H1 (cell line): ENCODE results near the gene HYAL4. TPM values are rescaled to one million over a fixed set of nuclear protein-coding genes. Genes with fewer than 3 reads are reported as not detected.

ENCODE experiments used
- CTCF ChIA-PET: fragments of 300-600 bp; sonication (Branson Sonifier 250); formaldehyde crosslinking; loops from one replicate; lab custom pipeline; 2021; ENCODE audit not compliant: partially characterized antibody; lab: Charles Lee
- POLR2A ChIA-PET: fragments of 300-600 bp; sonication (Branson Sonifier 250); formaldehyde crosslinking; loops from one replicate; lab custom pipeline; 2021; ENCODE audit warnings: inconsistent platforms; ENCODE audit not compliant: partially characterized antibody; lab: Charles Lee
- DNase-seq, 2 experiments: peaks; one replicate each; pipeline versions ENCODE4 v3.0.0 to v3.0.0-alpha.2; 2010 to 2022; ENCODE audit warnings: low spot score in 2 of 2, low read depth in 1 of 2, mixed read lengths in 1 of 2
- FAIRE-seq: peaks from 2 replicates; lab custom pipeline; 2011; peaks lifted over from hg19 to GRCh38; lab: Jason Lieb, UNC
- H2AFZ ChIP-seq: 2 replicates; pipeline ENCODE4 v1.8.1; 2012; ENCODE audit warnings: low read length, inconsistent platforms
- H2AK5ac ChIP-seq: 2 replicates; pipeline ENCODE4 v1.6.1; 2013; ENCODE audit warnings: low read depth, low read length
- H2BK120ac ChIP-seq: replicated peaks from 2 replicates; pipeline ENCODE3; 2013; ENCODE audit warnings: low read depth, low read length, inconsistent platforms
- H2BK12ac ChIP-seq: 2 replicates; pipeline ENCODE4 v1.6.1; 2013; ENCODE audit warnings: low read depth, low read length
- H2BK15ac ChIP-seq: 2 replicates; pipeline ENCODE4 v1.6.1; 2013; ENCODE audit warnings: low read length
- H2BK20ac ChIP-seq: 2 replicates; pipeline ENCODE4 v1.6.1; 2013; ENCODE audit warnings: low read length
- H2BK5ac ChIP-seq: 2 replicates; pipeline ENCODE4 v1.6.1; 2013; ENCODE audit warnings: low read depth, low read length
- H3K14ac ChIP-seq: 2 replicates; pipeline ENCODE4 v1.6.1; 2013; ENCODE audit warnings: inconsistent platforms; ENCODE audit not compliant: insufficient read length
- H3K18ac ChIP-seq: 2 replicates; pipeline ENCODE4 v1.6.1; 2013; ENCODE audit warnings: low read length; ENCODE audit errors: extremely low read depth
- H3K23ac ChIP-seq: 2 replicates; pipeline ENCODE4 v1.6.1; 2013; ENCODE audit warnings: inconsistent platforms; ENCODE audit not compliant: insufficient read length
- H3K23me2 ChIP-seq: 2 replicates; pipeline ENCODE4 v1.6.1; 2013; ENCODE audit warnings: low read depth, low read length
- H3K27ac ChIP-seq: 2 replicates; pipeline ENCODE4 v1.6.1; 2011; ENCODE audit warnings: low read depth, low read length, inconsistent platforms
- H3K27me3 ChIP-seq, 4 experiments: replicated peaks in 1 of 4; 1 replicate in 1 of 4; 2 replicates in 3 of 4; pipeline versions ENCODE4 v1.6.1 to v1.8.1; 2011 to 2013; ENCODE audit warnings: low read length in 3 of 4, mild to moderate bottlenecking in 3 of 4, inconsistent platforms in 2 of 4, mixed read lengths in 2 of 4, moderate library complexity in 1 of 4; ENCODE audit not compliant: control insufficient read depth in 3 of 4, insufficient read depth in 3 of 4; ENCODE audit errors: extremely low read depth in 1 of 4
- H3K36me3 ChIP-seq, 4 experiments: 2 replicates each; pipeline versions ENCODE4 v1.6.1 to v1.8.1; 2011 to 2013; ENCODE audit warnings: mild to moderate bottlenecking in 4 of 4, low read length in 3 of 4, moderate library complexity in 2 of 4, control low read depth in 1 of 4, inconsistent platforms in 1 of 4; ENCODE audit not compliant: insufficient read depth in 4 of 4, control insufficient read depth in 2 of 4
- H3K4ac ChIP-seq: replicated peaks from 2 replicates; pipeline ENCODE3; 2013; ENCODE audit warnings: low read length, low read depth, mixed read lengths, inconsistent platforms; ENCODE audit not compliant: insufficient read length
- H3K4me1 ChIP-seq, 4 experiments: replicated peaks in 1 of 4; 1 replicate in 1 of 4; 2 replicates in 3 of 4; pipeline versions ENCODE4 v1.6.1 to v1.8.1; 2011 to 2013; ENCODE audit warnings: low read length in 3 of 4, inconsistent platforms in 2 of 4, mixed read lengths in 1 of 4; ENCODE audit not compliant: insufficient read depth in 4 of 4, control insufficient read depth in 3 of 4
- H3K4me2 ChIP-seq, 2 experiments: 2 replicates each; pipeline versions ENCODE4 v1.6.1 to v1.8.1; 2011 to 2013; ENCODE audit warnings: low read depth in 2 of 2, low read length in 2 of 2, control low read depth in 1 of 2, inconsistent platforms in 1 of 2, mild to moderate bottlenecking in 1 of 2; ENCODE audit not compliant: insufficient read depth in 1 of 2
- H3K4me3 ChIP-seq, 4 experiments: fragments of 200-600, 300-600 bp in 1 of 4; sonication (generic), shearing (Covaris generic), sonication (Bioruptor Twin) in 1 of 4; 2 replicates each; pipeline versions ENCODE4 v1.5.1 to v1.8.1; 2011 to 2016; ENCODE audit warnings: low read length in 4 of 4, low read depth in 3 of 4, control low read depth in 2 of 4, inconsistent platforms in 2 of 4, mild to moderate bottlenecking in 2 of 4, mixed read lengths in 1 of 4, moderate library complexity in 1 of 4; ENCODE audit not compliant: insufficient read depth in 2 of 4; ENCODE audit errors: extremely low read depth in 1 of 4
- H3K56ac ChIP-seq: replicated peaks from 2 replicates; pipeline ENCODE3; 2013; ENCODE audit warnings: low read depth, mild to moderate bottlenecking, mixed read lengths, low read length, inconsistent platforms; ENCODE audit not compliant: insufficient read length
- H3K79me1 ChIP-seq: 2 replicates; pipeline ENCODE4 v1.6.1; 2013; ENCODE audit warnings: low read depth, low read length, control low read depth
- H3K79me2 ChIP-seq, 2 experiments: 2 replicates each; pipeline versions ENCODE4 v1.6.1 to v1.8.1; 2012 to 2013; ENCODE audit warnings: low read length in 2 of 2, mild to moderate bottlenecking in 2 of 2, inconsistent platforms in 1 of 2; ENCODE audit not compliant: insufficient read depth in 2 of 2, control insufficient read depth in 1 of 2
- H3K9ac ChIP-seq, 4 experiments: replicated peaks in 1 of 4; 1 replicate in 1 of 4; 2 replicates in 3 of 4; pipeline versions ENCODE4 v1.6.1 to v1.8.1; 2011 to 2013; ENCODE audit warnings: low read depth in 3 of 4, low read length in 3 of 4, control low read depth in 2 of 4, mild to moderate bottlenecking in 2 of 4, moderate library complexity in 2 of 4, inconsistent platforms in 1 of 4; ENCODE audit errors: extremely low read depth in 1 of 4
- H3K9me3 ChIP-seq, 2 experiments: 2 replicates each; pipeline versions ENCODE4 v1.6.1 to v1.8.1; 2012 to 2013; ENCODE audit warnings: mild to moderate bottlenecking in 2 of 2, moderate library complexity in 2 of 2, control low read depth in 1 of 2, inconsistent platforms in 1 of 2, low read depth in 1 of 2, low read length in 1 of 2, mixed read lengths in 1 of 2; ENCODE audit not compliant: insufficient read depth in 2 of 2
- H4K20me1 ChIP-seq, 2 experiments: replicated peaks in 1 of 2; 2 replicates each; pipeline versions ENCODE3 to v1.8.1; 2011 to 2013; ENCODE audit warnings: inconsistent platforms in 2 of 2, low read length in 2 of 2, mild to moderate bottlenecking in 1 of 2; ENCODE audit not compliant: insufficient read depth in 2 of 2, control insufficient read depth in 1 of 2
- H4K5ac ChIP-seq: 2 replicates; pipeline ENCODE4 v1.6.1; 2013; ENCODE audit warnings: low read length, low read depth, mixed read lengths, inconsistent platforms; ENCODE audit not compliant: insufficient read length
- H4K8ac ChIP-seq: 2 replicates; pipeline ENCODE4 v1.8.0; 2013; ENCODE audit warnings: mild to moderate bottlenecking, moderate library complexity, low read length, inconsistent platforms; ENCODE audit not compliant: insufficient read depth; ENCODE audit errors: extremely low read depth
- H4K91ac ChIP-seq: replicated peaks from 2 replicates; pipeline ENCODE3; 2013; ENCODE audit warnings: low read length, mixed read lengths, inconsistent platforms; ENCODE audit not compliant: insufficient read length
- BRCA1 ChIP-seq: IDR thresholded peaks from 2 replicates; pipeline ENCODE4 v1.6.1; 2012; ENCODE audit warnings: low read depth, low read length, improper control_type of control experiment
- CHD1 ChIP-seq: IDR thresholded peaks from 2 replicates; pipeline ENCODE4 v1.6.1; 2012; ENCODE audit warnings: low read depth, low read length, improper control_type of control experiment
- GTF2F1 ChIP-seq: IDR thresholded peaks from 2 replicates; pipeline ENCODE4 v1.6.1; 2012; ENCODE audit warnings: low read depth, low read length, improper control_type of control experiment, borderline replicate concordance
- KDM4A ChIP-seq: IDR thresholded peaks from one replicate; pipeline ENCODE4 v1.7.1; 2012; ENCODE audit warnings: low read depth, mild to moderate bottlenecking, moderate library complexity, low read length, inconsistent platforms; ENCODE audit not compliant: severe bottlenecking
- RAD21 ChIP-seq, 2 experiments: IDR thresholded peaks in 1 of 2; conservative IDR thresholded peaks in 1 of 2; 2 replicates each; pipeline ENCODE4 v1.6.1; 2011; ENCODE audit warnings: low read depth in 2 of 2, low read length in 2 of 2, improper control_type of control experiment in 1 of 2, inconsistent platforms in 1 of 2, mild to moderate bottlenecking in 1 of 2, moderate library complexity in 1 of 2
- SP1 ChIP-seq: IDR thresholded peaks from 2 replicates; pipeline ENCODE4 v1.6.1; 2011; ENCODE audit warnings: low read depth, low read length
- YY1 ChIP-seq: IDR thresholded peaks from 2 replicates; pipeline ENCODE4 v1.6.1; 2011; ENCODE audit warnings: low read depth, mild to moderate bottlenecking, low read length
- WGBS, 2 experiments: shearing (Covaris generic) in 1 of 2; methylation state at CpG; one replicate each; pipeline versions ENCODE4 v1.1.6 to v1.1.7; 2013 to 2015; ENCODE audit warnings: low lambda C conversion rate in 2 of 2, mixed read lengths in 2 of 2, inconsistent platforms in 1 of 2, low coverage in 1 of 2, missing lambda C conversion rate in 1 of 2; ENCODE audit not compliant: insufficient replicate concordance in 2 of 2, insufficient coverage in 1 of 2, insufficient read length in 1 of 2; ENCODE audit errors: extremely low coverage in 1 of 2, missing lambda C conversion rate in 1 of 2; 5-methylcytosine and 5-hydroxymethylcytosine counted together
- polyA plus RNA-seq, 7 experiments: library from polyadenylated mRNA; depleted of rRNA in 3 of 7; stranded (reverse) in 5 of 7; unstranded in 2 of 7; fragments of >200 nt in 5 of 7; fragments of 200-250 nt in 2 of 7; gene quantifications; 1 replicate in 5 of 7; 2 replicates in 1 of 7; 4 replicates in 1 of 7; pipeline versions ENCODE4 v1.2.1 to v1.2.3, GENCODE V29; 2011 to 2013; ENCODE audit warnings: missing spikeins in 2 of 7, mixed read lengths in 2 of 7
- total RNA-seq: library from RNA; stranded (reverse); fragmentation: NEBNext Ultra II Directional; extraction: Animal tissue kit (Norgen Biotek cat#: 25700); gene quantifications from 2 replicates; pipeline ENCODE4 v1.2.1, GENCODE V29; 2021
- TF ChIP-seq, protein P1 (sequence below), 3 experiments: IDR thresholded peaks; 1 replicate in 2 of 3; 2 replicates in 1 of 3; pipeline versions ENCODE4 v1.5.1 to v1.6.1; 2011; ENCODE audit warnings: low read length in 3 of 3, mild to moderate bottlenecking in 3 of 3, inconsistent platforms in 2 of 3, low read depth in 1 of 3, moderate library complexity in 1 of 3; ENCODE audit not compliant: insufficient read depth in 1 of 3; ENCODE audit errors: control extremely low read depth in 1 of 3

Gene HYAL4
- total and polyA plus RNA-seq, 2 of the 8 experiments (the other 6 are each of a cell fraction or from before 2014, with no cell fraction given), result not detected

DNA sequence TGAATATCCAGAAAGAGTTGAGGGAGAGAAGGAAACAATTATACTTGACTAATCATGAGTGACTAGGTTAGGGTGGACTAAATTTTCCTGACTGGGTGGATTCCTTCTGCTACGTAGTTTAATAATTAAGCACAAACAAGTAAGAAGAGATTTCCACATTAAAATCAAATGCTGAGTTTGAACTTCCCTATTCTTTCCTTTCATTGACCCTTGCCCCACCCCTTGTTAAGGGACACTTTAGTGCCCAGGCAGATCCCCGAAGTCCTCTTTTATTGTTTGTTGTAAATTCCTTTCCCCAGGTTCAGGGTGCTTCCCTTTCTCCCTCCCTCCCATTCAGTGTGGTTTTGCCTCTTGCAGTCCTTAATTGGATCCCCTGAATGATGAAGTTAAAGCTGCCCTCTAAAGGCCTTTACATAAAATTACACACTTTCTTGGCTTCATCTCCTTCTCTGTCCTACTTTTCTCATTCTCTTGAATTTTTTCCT, 71.3 kb downstream of the HYAL4 start:
- H3K4me3 ChIP-seq, result no peak overlapping the region; a peak in 1 of 8 replicates
- H4K5ac ChIP-seq, result no peak overlapping the region
- H3K4me2 ChIP-seq, result no peak overlapping the region
- no peak overlapping the region for H2AK5ac ChIP-seq
- no peaks in the 10 kb centered on the region for H3K9me3 ChIP-seq
- no peaks in the 10 kb centered on the region for H3K79me1 ChIP-seq
- no peaks in the 10 kb centered on the region for H4K20me1 ChIP-seq
- no peak overlapping the region for H3K27ac ChIP-seq
- H2BK20ac ChIP-seq, result no peak overlapping the region
- H2BK12ac ChIP-seq, result no peak overlapping the region
- H3K18ac ChIP-seq, result no peak overlapping the region
- FAIRE-seq (peak; percentile 81), DNase-seq (peak in 1 of 2 experiments; percentile 39)
- no peaks in the 10 kb centered on the region for H3K27me3 ChIP-seq
- ChIA-PET CTCF (interaction anchor here (0.8 to 2.3 kb wide), 3 partner anchors 11 to 16 kb away, joined by 3 to 17 read pairs (median 3); no protein-coding TSS in a partner anchor), POLR2A (no interaction called here)
- H3K23ac ChIP-seq, result no peak overlapping the region
- no peak overlapping the region for H3K56ac ChIP-seq
- H4K91ac ChIP-seq, result no peak overlapping the region
- H4K8ac ChIP-seq, result no peak overlapping the region
- no peak overlapping the region for H2BK15ac ChIP-seq
- 40% methylated on average over 2 of the region's 2 CpGs; no CpG with 5 or more reads in 1 of the 2 experiments for WGBS, 2 experiments
- H3K4ac ChIP-seq, result no peak overlapping the region
- no peak overlapping the region for H2BK5ac ChIP-seq
- TF ChIP-seq BRCA1 (no peak), CHD1 (no peak), SP1 (0 out of 2 replicates have a peak, but pooled peaks have one; percentile 8), RAD21 (IDR thresholded peaks at IDR 0.05 in 1 of 2, conservative IDR thresholded peaks at IDR 0.05 in 1 of 2; ENCODE audit: low read depth in 2 of 2, low read length in 2 of 2) (peak; percentile 49 to 60), GTF2F1 (no peak), KDM4A (no peak), YY1 (peak; percentile 18; the same call in 1 of the 2 replicates)
- TF ChIP-seq, protein P1, sequence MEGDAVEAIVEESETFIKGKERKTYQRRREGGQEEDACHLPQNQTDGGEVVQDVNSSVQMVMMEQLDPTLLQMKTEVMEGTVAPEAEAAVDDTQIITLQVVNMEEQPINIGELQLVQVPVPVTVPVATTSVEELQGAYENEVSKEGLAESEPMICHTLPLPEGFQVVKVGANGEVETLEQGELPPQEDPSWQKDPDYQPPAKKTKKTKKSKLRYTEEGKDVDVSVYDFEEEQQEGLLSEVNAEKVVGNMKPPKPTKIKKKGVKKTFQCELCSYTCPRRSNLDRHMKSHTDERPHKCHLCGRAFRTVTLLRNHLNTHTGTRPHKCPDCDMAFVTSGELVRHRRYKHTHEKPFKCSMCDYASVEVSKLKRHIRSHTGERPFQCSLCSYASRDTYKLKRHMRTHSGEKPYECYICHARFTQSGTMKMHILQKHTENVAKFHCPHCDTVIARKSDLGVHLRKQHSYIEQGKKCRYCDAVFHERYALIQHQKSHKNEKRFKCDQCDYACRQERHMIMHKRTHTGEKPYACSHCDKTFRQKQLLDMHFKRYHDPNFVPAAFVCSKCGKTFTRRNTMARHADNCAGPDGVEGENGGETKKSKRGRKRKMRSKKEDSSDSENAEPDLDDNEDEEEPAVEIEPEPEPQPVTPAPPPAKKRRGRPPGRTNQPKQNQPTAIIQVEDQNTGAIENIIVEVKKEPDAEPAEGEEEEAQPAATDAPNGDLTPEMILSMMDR (IDR thresholded peaks at IDR 0.05; ENCODE audit: control extremely low read depth in 1 of 3, insufficient read depth in 1 of 3, low read depth in 1 of 3, low read length in 3 of 3), result peak in 2 of 3 experiments; percentile 34 to 49; a peak in 2 of 4 replicates
- H3K4me1 ChIP-seq, result no peaks in the 10 kb centered on the region
- no peaks in the 10 kb centered on the region for H3K79me2 ChIP-seq
- H2BK120ac ChIP-seq, result no peak overlapping the region
- no peaks in the 10 kb centered on the region for H3K36me3 ChIP-seq
- no peak overlapping the region for H2AFZ ChIP-seq
- no peaks in the 10 kb centered on the region for H3K23me2 ChIP-seq
- no peak overlapping the region for H3K9ac ChIP-seq
- H3K14ac ChIP-seq, result no peak overlapping the region
